Right forelimb (tissue), 1 donor: Measurements from ENCODE around the gene DDX27.
A peak's percentile ranks its signal among the peaks of the same experiment; 100 is the strongest.
"Not testable (repeated sequence)": the region's sequence is repeated elsewhere in the genome, so short reads cannot be mapped to it uniquely, and the experiment has no call there.

ENCODE experiments used
- DNase-seq: peaks from one replicate; pipeline ENCODE4 v3.0.0-alpha.2; 2018

DDX27 gene

DNA sequence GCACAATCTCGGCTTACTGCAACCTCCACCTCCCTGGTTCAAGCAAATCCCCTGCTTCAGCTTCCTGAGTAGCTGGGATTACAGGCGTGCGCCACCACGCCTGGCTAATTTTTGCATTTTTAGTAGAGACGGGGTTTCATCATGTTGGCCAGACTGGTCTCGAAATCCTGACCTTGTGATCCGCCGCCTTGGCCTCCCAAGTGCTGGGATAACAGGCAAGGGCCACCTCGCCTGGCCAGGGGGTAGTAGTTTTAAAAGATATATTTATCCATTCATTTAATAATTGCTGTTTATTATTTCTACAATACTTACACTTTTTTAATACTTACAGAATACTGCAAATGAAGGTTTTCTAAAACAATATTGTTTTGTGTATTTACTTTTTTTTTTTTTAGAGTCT lies 15.5 kb upstream of the DDX27 start:
- DNase-seq = no peak

DNA sequence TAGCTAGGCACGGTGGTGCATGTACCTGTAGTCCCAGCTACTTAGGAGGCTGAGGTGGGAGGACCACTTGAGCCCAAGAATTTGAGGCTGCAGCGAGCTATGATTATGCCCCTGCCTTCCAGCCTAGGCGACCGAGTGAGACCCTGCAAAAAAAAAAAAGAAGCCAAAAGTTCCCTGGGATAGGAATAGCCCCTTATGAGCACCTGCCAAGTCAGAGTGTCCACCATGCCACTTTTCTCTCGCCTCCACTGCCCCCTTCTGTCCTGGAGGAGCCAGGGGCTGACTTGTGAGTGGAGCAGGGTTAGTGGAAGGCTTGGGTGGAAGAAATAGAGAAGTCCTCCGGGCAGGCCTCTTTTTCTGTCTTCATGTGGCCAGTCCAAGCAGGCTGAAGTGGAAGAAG lies 12.1 kb upstream of the DDX27 start:
- DNase-seq = no peak

DNA sequence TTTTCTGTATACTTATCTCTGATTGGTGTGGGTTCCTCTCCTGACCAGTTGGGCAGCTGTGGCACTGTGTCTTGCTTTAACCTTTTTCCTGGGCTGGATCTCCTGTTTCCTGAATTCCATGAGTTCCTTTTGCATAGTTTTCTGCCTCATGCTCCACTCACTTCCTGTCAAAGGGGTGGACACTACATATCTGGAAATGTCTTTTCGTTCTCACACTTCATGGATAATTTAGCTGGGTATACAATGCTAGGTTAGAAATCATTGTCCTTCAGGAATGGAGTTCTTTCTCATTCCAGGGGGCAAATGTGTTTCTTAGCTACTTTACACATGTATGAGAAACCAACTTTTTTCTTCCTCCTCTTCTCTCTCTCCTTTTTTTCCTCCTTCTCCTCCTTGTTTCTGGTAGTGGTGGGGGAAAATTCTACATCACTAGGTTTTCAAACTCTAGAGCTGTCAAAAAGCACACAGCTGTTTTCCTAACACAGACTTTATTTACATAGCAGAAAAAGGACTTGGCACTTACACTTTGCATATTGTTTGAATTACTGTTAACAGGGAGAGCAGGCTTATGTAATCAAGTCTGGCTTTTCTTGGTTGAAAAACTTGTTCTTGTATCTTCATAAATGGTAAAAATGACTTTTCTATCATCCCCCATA lies 9.0 kb upstream of the DDX27 start:
- no peak for DNase-seq

DNA sequence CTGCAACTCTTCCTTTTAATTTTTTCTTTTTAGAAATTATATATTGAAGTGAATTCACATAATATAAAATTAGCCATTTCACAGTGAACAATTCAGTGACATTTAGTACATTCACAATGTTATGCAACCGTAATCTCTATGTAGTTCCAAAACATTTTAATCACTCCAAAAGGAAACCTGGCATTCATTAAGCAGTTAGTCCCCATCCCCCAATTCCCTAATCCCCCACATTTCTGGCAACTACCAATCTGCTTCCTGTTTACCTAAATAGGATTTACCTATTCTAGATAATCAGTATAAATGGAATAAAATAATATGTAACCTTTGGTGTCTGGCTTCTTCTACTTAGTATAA lies 8.5 kb upstream of the DDX27 start:
- no peak for DNase-seq

DNA sequence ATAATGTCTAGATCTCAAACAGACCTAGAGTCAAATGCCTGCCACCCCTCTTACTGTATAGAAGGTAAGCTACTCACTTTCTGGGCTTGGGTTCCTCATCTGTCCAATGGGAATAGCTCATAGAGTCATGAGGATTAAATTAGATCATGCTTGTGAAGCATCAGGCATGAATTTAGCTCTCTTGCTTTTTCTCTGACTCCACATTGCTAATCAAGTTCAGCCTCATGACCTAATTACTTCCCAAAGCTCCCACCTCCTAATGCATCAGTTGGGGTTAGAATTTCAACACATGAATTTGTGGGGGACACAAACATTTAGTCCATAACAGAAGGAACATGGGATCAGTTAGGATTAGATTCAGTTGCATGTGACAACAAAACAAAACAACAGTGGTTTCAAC lies 4.6 kb upstream of the DDX27 start:
- DNase-seq = no peak

DNA sequence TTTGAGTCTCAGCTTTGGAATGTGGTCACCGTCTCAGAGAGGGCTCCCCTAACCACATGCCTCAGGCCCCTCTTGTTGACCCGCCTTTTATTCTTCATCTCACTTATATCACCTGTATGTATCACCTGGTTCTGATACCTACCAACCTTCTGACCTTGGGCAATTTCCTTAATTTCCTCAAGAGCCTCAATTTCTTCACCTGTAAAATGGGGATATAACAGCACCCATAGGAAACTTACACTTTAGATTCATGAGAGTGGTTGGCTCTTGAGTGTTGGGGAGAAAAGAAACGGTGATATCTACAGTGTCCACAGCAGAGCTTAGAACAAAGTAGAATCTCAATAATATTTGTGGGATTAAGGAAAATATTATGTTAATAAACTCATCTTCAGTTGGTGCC lies 4.0 kb upstream of the DDX27 start:
- DNase-seq = no peak

DNA sequence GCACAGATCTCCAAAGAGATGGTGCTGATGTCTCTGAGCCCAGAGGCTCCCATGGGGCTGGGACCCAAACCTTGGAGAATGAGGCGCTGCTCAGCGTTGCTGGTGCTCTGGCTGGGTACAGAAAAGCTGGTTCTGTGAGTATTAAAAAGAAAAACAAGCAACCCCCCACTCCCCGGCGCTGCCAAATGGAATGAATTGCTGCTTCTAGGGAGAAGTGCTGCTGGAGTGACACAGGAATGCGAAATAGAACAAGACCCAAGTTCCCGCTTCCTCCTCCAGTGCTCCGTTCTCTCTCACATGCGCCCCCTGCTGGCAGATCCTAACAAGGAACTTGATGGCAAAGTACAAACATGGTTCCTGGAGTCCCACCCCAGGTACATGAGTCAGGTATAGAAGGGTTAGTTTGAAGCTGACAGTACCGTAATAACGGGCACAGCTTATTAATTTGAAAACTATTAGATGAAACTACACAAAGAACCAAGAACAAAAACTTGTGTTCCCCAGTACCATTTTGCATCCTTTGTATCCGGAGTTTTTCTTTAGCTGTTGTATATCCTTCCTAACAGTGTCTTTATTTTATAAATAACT lies 2.1 kb upstream of the DDX27 start:
- peak; percentile 93 for DNase-seq

DNA sequence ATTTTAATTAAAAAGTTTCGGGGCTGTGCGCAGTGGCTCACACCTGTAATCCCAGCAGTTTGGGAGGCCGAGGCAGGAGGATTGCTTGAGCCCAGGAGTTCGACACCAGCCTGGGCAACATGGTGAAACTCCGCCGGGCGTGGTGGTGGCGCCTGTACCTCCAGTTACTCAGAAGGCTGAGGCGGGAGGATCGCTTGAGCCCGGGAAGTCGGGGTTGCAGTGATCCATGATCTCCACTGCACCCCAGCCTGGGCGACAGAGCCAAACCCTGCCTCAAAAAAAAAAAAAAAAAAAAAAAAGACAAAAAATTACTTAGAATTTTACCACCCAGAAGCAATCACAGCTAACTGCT lies 501 bp upstream of the DDX27 start:
- not testable (repeated sequence) for DNase-seq

DNA sequence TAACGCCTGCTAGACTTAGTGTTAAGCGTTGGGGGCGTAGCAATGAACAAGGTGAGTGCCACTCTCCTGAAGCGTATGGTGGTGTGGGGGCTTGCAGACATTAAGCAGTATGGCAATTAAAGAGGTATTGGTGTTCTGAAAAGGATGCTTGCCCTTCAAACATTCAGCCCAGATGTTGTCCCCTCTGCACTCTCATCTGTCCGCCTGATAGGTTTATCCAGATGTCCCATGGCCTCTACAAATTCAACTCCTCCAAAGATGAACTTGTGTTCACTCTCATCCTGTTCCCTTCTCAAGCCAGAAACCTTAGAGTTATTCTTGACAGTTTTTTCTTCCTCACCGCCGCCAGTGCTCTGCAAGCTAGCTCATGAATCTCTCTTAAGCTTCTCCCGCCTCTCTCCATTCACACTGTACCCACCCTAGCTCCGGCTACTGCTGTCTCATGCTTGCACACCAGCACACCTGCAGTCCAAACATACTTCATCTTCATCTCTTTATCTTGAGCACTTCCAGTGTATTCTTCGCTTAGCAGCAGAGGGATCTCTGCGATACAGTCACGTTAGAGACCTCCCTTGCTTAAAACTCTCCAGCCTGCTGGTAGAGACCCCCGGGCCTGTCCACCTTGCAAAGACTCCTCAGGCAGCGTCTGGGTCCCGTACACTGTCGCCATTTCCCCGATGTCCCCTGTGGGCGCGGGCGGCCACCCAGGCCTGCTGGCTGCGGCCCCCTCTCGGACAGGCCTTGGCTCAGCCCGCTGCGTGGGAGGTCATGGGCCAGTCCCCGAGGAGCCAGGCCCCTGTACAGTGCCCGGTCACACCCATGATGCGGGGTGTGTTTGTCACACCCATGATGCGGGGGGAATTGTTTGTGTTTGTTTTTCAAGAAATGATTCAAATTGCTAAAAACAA lies 962 bp downstream of the DDX27 start:
- DNase-seq = no peak

DNA sequence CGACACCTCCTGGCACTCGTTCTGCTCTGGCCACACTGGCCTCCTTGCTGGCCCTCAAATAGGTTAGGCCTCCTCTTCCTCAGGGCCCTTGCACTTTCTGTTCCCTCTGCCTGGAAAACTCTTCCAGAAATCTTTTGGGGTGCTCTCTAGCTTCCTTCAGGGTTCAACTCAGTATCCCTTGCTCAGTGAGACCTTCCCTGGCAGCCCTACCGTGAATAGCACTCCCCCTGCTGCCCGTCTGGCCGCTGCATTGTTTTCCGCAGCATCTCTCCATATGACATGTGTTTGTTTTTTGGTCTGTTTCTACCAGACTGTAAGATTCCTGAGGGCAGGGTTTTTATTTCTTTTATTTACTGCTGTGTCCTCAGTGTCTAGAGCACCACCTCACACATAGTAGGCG lies 6.7 kb downstream of the DDX27 start:
- no peak for DNase-seq

DNA sequence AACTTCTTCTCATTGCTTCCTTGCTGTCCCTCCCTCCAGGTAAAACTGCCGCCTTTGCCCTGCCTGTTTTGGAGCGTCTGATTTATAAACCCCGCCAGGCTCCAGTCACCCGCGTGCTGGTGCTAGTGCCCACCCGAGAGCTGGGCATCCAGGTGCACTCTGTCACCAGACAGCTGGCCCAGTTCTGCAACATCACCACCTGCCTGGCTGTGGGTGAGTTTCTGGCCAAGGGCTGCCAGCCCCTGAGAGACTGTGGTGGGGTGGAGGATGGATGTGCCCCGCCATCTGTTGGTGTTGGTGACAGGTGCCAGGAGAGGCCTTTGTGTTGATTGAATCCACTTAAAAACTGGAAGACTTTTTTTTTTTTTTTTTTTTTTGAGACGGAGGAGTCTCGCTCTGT lies 9.5 kb downstream of the DDX27 start:
- no peak for DNase-seq

DNA sequence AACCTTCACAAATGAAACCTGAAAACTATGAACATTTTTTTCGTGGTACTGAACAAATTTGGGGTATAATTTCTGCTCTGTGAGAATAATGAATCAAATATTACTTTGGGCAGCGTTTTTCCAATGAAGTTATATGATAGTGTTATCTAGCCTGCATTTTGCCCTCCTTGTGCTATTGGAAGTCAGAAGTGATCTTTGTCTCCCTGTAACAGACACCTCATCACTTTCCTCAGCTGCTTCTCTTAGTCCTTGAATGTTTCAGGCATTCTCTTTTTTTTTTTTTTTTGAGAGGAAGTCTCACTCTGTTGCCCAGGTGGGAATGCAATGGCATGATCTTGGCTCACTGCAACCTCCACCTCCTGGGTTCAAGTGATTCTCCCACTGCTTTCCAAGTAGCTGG lies 10.2 kb downstream of the DDX27 start:
- no peak for DNase-seq

DNA sequence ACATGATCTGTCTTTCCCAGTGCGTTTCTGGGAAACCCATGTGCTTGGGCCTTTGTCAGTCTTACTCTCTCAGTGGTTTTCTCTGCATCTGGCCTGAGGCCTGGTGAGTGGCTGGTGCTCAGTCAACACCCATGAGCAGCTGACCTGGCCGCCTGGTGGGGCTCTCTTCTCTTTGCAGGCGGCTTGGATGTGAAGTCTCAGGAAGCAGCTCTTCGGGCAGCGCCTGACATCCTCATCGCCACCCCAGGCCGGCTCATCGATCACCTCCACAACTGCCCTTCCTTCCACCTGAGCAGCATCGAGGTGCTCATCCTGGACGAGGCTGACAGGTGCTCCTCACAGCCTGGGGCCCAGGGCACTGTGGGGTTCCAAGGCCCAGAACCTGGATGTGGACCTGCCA lies 10.8 kb downstream of the DDX27 start:
- no peak for DNase-seq

DNA sequence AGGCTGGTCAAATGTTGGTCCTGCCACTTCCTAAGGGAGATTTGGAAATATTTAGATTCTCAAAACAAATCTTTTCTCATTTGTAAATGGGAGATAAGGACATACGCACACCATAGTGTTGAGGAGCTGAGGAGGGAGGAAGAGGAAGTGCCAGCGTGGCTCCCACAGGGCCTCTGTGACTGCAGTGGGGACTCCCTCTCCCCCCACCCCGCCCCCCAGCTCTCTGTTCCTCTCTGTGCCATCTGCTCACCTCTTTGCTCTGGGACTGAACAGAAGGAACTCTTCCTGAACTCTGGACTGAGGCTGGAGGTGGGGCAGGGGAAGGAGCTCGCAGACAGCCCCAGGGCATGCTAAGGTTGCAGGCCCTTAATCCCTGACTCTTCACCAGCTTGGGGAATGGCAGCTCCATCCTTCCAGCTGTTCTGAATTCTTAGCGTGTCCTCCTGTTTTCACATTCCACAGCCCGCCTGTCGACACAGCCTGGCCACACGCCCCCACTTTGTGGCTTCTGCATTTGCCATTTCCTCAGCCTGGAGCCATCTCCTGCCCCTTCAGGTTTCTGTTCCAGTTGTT lies 11.4 kb downstream of the DDX27 start:
- DNase-seq = peak; percentile 46

DNA sequence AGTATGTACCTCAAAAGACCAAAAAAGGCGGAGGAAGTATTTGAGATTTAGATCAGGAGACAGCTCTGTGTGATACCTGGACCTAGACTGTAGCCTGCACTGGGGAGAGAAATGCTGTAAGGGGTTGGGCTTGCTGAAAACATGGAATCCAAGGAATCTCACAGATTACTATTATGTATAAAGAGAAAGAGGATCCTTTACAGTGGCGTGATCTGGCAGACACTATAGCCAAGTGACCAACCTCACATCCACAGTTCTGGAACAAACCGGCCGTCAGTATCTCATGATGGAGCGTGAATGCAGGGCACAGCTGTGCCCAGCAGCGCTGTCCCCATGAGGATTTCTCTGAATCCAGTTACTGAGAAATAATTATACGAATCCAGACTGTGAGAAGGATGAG lies 12.3 kb downstream of the DDX27 start:
- no peak for DNase-seq

DNA sequence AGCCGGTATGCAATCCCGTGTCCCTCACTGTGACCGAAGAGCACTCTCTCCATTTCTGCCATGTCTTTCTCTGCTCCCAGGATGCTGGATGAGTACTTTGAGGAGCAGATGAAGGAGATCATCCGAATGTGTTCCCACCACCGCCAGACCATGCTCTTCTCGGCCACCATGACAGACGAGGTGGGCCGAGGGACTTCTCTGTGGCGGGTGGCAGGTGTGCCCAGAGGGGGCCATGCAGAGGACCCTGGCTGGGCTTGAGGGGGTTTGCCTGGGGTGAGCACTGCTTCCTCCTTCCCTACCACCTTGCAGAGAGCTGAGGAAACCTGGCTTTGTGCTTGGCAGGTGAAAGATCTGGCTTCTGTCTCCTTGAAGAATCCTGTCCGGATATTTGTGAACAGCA lies 14.0 kb downstream of the DDX27 start:
- DNase-seq = no peak

DNA sequence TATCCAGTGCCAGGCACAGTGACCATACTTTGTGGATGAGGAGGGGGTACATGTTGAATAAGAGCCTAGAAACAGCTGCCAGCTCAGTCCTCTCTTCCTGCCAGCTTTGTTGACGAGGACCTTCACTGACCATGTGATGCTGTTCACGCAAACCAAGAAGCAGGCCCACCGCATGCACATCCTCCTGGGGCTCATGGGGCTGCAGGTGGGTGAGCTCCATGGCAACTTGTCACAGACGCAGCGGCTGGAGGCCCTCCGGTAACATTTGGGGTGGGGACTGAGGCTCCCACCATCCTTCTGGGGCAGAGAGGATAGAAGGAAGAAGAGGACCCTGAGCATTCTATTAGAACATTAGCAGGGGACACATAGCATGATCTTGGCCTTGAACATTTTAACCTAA lies 15.6 kb downstream of the DDX27 start:
- no peak for DNase-seq

DNA sequence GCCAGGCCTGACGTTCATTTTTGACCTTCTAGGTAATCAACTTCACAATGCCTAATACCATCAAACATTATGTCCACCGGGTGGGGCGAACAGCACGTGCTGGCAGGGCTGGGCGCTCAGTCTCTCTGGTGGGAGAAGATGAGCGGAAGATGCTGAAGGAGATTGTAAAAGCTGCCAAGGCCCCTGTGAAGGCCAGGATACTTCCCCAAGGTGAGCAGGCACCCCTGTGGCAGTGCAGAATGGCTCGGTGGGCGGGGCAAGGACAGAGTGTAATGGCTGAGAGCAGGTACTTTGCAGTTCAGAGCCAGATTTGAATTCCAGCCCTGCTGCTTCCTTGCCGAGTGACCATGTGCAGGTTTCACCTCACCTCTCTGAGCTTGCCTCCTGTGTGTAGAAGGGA lies 17.1 kb downstream of the DDX27 start:
- no peak for DNase-seq

DNA sequence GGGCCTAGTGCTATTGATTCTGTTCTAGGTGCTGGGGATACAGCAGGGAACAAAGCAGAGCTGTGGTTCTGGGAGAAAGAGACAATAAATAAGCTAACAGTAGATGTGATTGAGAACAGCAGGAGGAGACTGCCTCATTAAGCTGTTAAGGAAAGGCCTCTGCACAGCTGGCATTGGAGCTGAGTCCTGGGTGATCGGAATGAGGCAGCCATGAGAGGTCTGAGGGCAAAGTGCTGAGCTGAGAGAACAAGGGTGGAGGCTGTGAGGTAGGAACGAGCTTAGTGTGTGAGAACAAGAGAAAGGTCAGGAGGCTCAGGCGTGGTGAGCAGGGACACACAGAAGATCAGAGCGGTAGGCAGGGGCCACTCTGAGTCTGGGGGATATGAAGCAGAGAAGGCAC lies 18.3 kb downstream of the DDX27 start:
- no peak for DNase-seq

DNA sequence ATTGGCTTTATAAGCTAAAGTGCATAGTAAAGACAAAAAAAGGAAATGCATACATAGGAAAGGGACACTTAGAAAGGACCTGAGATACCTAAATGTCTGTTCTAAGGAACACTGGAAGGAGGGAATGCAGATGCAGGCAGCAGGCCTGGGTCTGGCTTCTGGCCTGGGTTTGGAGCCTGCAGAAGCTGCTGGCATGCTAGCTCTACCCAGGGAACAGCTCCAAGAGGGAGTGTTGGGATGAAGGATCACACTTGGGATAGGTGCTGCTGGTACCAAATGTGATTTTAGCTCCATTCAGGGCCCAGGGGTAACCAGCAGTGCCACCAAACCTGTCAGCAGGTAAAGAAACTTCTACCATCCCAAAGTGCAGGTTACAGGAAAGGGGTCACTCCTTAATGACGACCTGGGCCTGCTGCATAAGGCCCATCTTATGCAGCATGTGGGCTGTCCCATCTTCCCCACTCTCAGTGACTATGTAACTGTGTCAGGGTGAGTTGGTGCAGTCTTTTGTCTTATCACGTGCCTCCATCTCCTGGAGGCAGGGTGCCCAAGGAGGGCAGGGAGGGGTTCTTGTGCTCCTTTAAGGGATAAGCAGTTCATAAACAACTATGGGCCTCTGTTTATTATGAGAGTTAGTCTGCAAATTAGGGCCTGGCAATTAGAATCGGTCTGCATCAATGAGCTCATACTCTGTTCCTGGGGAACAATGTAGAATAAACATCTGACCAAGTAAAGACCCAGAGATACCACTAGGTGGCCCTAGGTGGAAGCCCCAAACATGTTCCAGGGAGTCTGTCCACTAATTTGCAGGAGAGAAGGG lies 26.9 kb downstream of the DDX27 start:
- DNase-seq = no peak

DNA sequence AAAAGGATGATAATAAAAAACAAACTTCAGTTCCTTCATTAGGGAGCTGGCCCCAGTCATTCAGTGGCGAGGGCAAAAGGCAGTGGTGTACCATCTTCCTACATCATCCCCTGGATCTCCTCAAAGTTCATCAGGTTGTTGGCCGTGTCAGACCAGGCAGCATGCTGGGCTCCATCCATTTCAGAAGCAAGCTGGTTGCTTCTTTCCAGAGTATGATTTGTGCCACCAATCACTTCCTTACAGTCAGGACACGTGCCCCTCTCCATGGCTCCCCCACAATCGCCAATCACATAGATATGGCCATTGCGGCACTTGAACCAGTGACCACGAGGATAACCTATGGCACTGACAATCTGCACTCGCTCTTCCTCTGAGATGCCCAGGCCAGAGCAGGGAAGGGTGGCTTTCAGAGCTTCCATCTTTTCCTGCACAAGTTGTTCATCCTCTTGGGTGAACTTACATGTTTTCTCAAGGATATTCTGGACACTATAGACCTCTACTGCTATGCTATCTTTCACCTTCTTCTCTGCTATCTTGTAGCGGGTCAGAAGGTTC lies 28.0 kb downstream of the DDX27 start:
- DNase-seq = no peak

DNA sequence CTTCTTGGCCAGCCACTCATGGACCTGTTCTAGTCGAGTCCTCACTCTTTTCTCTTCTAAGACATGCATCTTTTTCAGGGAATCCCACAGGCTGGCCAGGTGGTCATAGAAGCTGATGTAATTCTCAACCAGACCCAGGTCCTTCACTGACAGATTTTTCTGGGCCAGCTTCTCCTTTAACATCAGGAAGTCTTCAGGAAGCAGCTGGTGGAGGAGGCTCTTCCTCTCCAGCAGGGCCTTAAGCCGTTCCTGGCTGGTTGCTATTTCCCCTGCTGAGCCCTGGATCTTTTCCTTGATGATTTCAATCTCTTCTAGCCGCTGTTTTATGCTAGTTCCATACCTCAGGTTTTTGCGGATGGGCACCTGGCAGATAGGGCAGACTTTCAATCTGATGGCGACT lies 28.6 kb downstream of the DDX27 start:
- DNase-seq = no peak

DNA sequence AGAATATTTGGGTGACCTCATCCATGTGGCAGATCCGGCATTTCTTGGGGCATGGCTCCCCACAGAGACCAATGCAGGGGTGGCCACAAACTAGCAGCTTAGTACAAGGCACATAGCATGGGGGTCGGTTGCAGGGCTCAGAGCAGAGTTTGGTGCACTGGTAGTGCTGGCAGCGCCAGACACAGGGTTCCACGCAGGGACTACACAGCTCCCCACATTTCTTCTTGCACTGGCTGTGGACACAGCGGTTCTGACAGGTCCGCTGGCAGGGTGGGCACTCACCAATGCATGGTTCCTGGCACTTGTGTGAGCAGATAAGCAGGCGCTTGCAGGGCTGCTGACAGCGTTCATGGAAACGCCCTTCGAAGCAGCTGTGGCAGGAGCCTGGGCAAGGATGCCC lies 29.1 kb downstream of the DDX27 start:
- DNase-seq = no peak
